Ectodermal cell (in vitro differentiated cells): ENCODE data around the gene PTDSS2.
"Not testable (repeated sequence)": the region's sequence is repeated elsewhere in the genome, so short reads cannot be mapped to it uniquely, and the experiment has no call there.

Experiments
- H3K27ac ChIP-seq: 2 replicates; pipeline ENCODE4 v1.7.0; 2013; ENCODE audit warnings: mild to moderate bottlenecking, low read depth, low read length; ENCODE audit not compliant: insufficient read depth, poor library complexity, severe bottlenecking
- H3K27me3 ChIP-seq: 2 replicates; pipeline ENCODE4 v1.7.0; 2013; ENCODE audit warnings: mild to moderate bottlenecking, low read length; ENCODE audit not compliant: insufficient read depth, control insufficient read depth, poor library complexity, severe bottlenecking
- H3K36me3 ChIP-seq: one replicate; pipeline ENCODE4 v1.7.0; 2013; ENCODE audit warnings: low read length; ENCODE audit not compliant: control insufficient read depth, insufficient read depth
- H3K4me1 ChIP-seq: one replicate; pipeline ENCODE4 v1.7.0; 2013; ENCODE audit warnings: low read length; ENCODE audit not compliant: control insufficient read depth, insufficient read depth
- H3K4me3 ChIP-seq: 2 replicates; pipeline ENCODE4 v1.7.0; 2013; ENCODE audit warnings: low read depth, low read length, control low read depth; ENCODE audit not compliant: insufficient read depth
- H3K9me3 ChIP-seq: 2 replicates; pipeline ENCODE4 v1.7.0; 2013; ENCODE audit warnings: mild to moderate bottlenecking, low read length, moderate library complexity; ENCODE audit not compliant: control insufficient read depth
- WGBS, 2 experiments: methylation state at CpG; one replicate each; pipeline ENCODE4 v1.1.7; 2013; ENCODE audit warnings: missing lambda C conversion rate in 2 of 2; 5-methylcytosine and 5-hydroxymethylcytosine counted together

Gene PTDSS2

GRCh38 chr11:422249-422656 is 27.8 kb upstream of the PTDSS2 start:
- no peaks in the 10 kb centered on the region for H3K9me3 ChIP-seq
- H3K27me3 ChIP-seq, result peaks cover 39% of the 10 kb centered on the region
- H3K36me3 ChIP-seq, result no peaks in the 10 kb centered on the region
- H3K4me1 ChIP-seq, result no peaks in the 10 kb centered on the region
- H3K27ac ChIP-seq, result no peak overlapping the region
- H3K4me3 ChIP-seq, result no peak overlapping the region
- 82 to 85% methylated on average over 10 of the region's 10 CpGs for WGBS, 2 experiments

GRCh38 chr11:424232-424631 is 25.8 kb upstream of the PTDSS2 start:
- Histone ChIP-seq H3K4me3 (no peak overlapping the region), H3K9me3 (no peaks in the 10 kb centered on the region), H3K27me3 (peaks cover 19% of the 10 kb centered on the region), H3K36me3 (no peaks in the 10 kb centered on the region), H3K4me1 (no peaks in the 10 kb centered on the region), H3K27ac (no peak overlapping the region)
- 92 to 97% methylated on average over 3 to 4 of the region's 4 CpGs for WGBS, 2 experiments

GRCh38 chr11:424766-425165 is 25.3 kb upstream of the PTDSS2 start:
- 66 to 74% methylated on average over 31 to 32 of the region's 45 CpGs for WGBS, 2 experiments
- H3K36me3 ChIP-seq, H3K9me3 ChIP-seq, H3K27ac ChIP-seq, H3K4me1 ChIP-seq, H3K4me3 ChIP-seq: not testable (repeated sequence)
- H3K27me3 ChIP-seq, result peaks cover 18% of the 10 kb centered on the region

GRCh38 chr11:425301-425700 is 24.8 kb upstream of the PTDSS2 start:
- Histone ChIP-seq H3K4me3 (no peak overlapping the region), H3K36me3 (no peaks in the 10 kb centered on the region), H3K4me1 (no peaks in the 10 kb centered on the region), H3K27me3 (peaks cover 18% of the 10 kb centered on the region), H3K9me3 (no peaks in the 10 kb centered on the region), H3K27ac (no peak overlapping the region)
- 76 to 88% methylated on average over 4 of the region's 4 CpGs for whole genome bisulfite sequencing, 2 experiments

- H3K4me1 ChIP-seq, result no peaks in the 10 kb centered on the region
- no peaks in the 10 kb centered on the region for H3K36me3 ChIP-seq
- 83 to 93% methylated on average over 8 of the region's 8 CpGs for WGBS, 2 experiments
- H3K9me3 ChIP-seq, result no peaks in the 10 kb centered on the region
- no peak overlapping the region for H3K27ac ChIP-seq
- H3K27me3 ChIP-seq, result peaks cover 18% of the 10 kb centered on the region
- no peak overlapping the region for H3K4me3 ChIP-seq
These were observed 23.2 kb upstream of the PTDSS2 start for GRCh38 chr11:426851-427250.

- no peaks in the 10 kb centered on the region for H3K36me3 ChIP-seq
- WGBS, 2 experiments, result 94 to 96% methylated on average over 24 of the region's 24 CpGs
- no peaks in the 10 kb centered on the region for H3K9me3 ChIP-seq
- H3K27me3 ChIP-seq, result peaks cover 18% of the 10 kb centered on the region
- H3K4me3 ChIP-seq, result no peak overlapping the region
- no peak overlapping the region for H3K27ac ChIP-seq
- no peaks in the 10 kb centered on the region for H3K4me1 ChIP-seq
These were observed 21.8 kb upstream of the PTDSS2 start for GRCh38 chr11:428295-428694.

GRCh38 chr11:429391-429790 is 20.7 kb upstream of the PTDSS2 start:
- Histone ChIP-seq H3K27ac (no peak overlapping the region), H3K4me3 (no peak overlapping the region), H3K27me3 (peaks cover 12% of the 10 kb centered on the region), H3K9me3 (no peaks in the 10 kb centered on the region), H3K4me1 (no peaks in the 10 kb centered on the region), H3K36me3 (no peaks in the 10 kb centered on the region)
- 89 to 91% methylated on average over 27 of the region's 27 CpGs for WGBS, 2 experiments

GRCh38 chr11:429931-430456 is 20.1 kb upstream of the PTDSS2 start:
- no peak overlapping the region for H3K4me3 ChIP-seq
- no peaks in the 10 kb centered on the region for H3K4me1 ChIP-seq
- no peaks in the 10 kb centered on the region for H3K9me3 ChIP-seq
- no peaks in the 10 kb centered on the region for H3K36me3 ChIP-seq
- H3K27me3 ChIP-seq, result peaks cover 6% of the 10 kb centered on the region
- WGBS, 2 experiments, result 55 to 59% methylated on average over 24 of the region's 25 CpGs
- no peak overlapping the region for H3K27ac ChIP-seq

GRCh38 chr11:431921-432320 is 18.2 kb upstream of the PTDSS2 start:
- Histone ChIP-seq H3K9me3 (no peaks in the 10 kb centered on the region), H3K4me1 (no peaks in the 10 kb centered on the region), H3K4me3 (no peak overlapping the region), H3K36me3 (no peaks in the 10 kb centered on the region), H3K27me3 (no peaks in the 10 kb centered on the region), H3K27ac (no peak overlapping the region)
- 93 to 94% methylated on average over 13 of the region's 13 CpGs for WGBS, 2 experiments

- H3K27me3 ChIP-seq, result no peaks in the 10 kb centered on the region
- no peak overlapping the region for H3K4me3 ChIP-seq
- H3K27ac ChIP-seq, result no peak overlapping the region
- no peaks in the 10 kb centered on the region for H3K36me3 ChIP-seq
- WGBS, 2 experiments, result 93 to 94% methylated on average over 20 of the region's 20 CpGs
- H3K4me1 ChIP-seq, result no peaks in the 10 kb centered on the region
- H3K9me3 ChIP-seq, result no peaks in the 10 kb centered on the region
These were observed 17.5 kb upstream of the PTDSS2 start for GRCh38 chr11:432501-433100.

- 93 to 94% methylated on average over 17 of the region's 17 CpGs for WGBS, 2 experiments
- Histone ChIP-seq H3K4me1 (no peaks in the 10 kb centered on the region), H3K4me3 (no peak overlapping the region), H3K9me3 (no peaks in the 10 kb centered on the region), H3K27ac (no peak overlapping the region), H3K36me3 (no peaks in the 10 kb centered on the region), H3K27me3 (no peaks in the 10 kb centered on the region)
These were observed 17.0 kb upstream of the PTDSS2 start for GRCh38 chr11:433111-433510.
